Activated gamma-delta T cell (primary cell): ENCODE results near the gene DHX38.

ENCODE experiments used
- DNase-seq: peaks from one replicate; lab custom pipeline; 2025; lab: John Stamatoyannopoulos, UW

DHX38 gene

DNA sequence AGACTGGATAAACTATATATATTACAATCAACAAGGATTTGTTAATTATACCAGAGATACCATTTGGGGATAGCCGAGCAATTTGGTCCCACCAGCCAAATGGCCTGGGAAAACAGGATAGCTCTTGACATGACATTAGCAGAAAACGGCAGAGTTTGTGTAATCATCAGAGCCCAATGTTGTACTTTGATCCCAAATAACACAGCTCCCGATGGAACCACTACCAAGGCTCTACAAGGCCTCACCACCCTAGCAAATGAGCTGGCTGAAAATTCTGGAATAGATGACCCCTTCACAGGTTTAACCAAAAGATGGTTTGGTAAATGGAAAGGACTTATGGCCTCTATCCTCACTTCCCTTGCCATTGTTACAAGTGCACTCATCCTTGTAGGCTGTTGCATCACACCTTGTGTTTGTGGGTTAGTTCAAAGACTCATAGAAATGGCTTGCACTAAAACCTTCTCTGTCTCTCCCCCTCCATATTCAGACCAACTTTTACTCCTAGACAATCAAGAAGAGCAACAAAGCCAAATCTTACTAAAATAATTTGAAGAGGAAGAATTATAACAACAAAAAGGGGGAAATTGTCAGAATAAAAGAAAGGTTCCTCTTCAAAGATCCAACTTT lies 9.8 kb upstream of the DHX38 start:
- no peak for DNase-seq

DNA sequence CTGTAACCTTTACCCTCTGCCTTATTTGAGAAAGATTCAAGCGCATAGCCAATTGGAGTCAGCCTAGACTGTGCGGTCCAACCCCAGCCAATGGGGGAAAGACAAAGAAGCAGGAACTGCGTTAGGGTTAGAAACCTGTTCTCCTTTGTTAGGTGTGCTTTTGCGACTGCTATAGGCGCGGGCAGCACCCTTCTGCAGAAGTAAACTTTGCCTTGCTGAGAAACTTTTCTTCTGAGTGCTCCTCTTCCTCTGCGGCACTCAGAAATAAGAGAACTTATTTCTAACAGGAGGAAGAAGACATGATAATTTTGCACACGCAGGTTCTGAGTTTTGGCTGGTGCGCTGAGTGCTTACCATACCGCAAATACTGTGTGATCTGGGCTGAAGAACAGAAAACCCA lies 9.2 kb upstream of the DHX38 start:
- DNase-seq, result no peak

DNA sequence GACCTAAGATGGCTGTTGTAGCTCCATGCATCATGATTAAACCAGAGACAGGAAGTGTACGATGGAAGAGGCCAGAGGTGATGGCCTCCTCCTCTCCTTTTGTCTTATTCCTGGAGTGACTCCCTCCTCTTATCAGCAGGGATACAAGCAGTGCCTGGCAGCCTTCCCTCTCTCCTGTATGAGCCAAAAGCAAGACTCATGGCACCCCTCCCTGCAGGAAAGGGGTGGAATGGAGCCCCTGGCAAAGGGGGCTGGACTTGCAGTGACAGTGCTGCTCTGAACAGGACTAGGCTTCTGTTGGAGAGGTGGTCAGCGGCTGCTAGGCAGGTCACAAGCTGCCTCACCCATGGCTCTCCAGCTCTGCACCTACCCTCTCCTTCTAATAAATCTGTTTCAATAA lies 8.6 kb upstream of the DHX38 start:
- DNase-seq, result no peak

DNA sequence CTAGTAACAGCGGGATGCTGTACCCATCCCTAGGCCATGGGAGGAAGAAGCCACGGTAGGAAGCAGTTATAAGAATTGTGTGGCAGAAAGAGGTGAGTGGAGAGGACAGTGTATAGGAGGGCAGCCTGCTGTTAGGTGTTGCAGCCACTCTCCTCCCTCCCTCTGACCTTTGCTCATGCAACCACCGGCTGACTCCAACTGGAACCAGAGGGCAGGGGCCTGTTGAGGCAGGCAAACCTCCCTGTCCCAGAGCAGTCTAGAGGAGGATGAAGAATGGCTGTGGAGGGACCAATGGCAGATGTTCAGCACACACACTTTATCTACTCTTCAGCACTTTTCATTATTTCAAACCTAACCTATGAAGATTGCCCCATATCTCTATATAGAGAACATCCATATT lies 2.4 kb upstream of the DHX38 start:
- no peak for DNase-seq

DNA sequence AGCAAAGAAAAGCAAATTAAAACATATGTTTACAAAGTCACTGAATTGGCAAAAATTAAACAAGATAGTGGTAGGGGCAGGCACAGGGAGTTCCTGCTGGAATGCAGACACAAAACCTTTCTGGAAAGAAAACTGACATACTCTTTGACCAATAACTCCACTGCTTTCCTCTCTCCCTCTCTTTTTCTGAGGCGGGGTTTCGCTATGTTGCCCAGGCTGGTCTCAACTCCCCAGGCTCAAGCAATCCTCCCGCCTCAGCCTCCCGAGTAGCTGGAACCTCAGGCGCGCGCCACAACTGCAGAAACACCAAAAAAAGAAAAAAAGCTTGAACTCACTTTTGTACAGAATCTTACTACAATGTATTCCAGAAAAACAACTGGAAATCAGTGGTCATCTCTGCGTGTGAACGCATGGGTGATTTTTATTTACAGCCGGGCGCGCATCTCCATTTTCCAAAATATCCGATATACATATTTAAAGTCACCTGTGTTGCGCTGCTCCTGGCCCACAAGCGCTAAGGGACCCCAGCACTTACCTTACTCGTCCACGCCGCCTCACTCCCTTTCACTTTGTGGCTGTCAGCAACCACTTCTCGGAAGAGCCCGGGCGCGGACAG lies 707 bp upstream of the DHX38 start:
- DNase-seq, result no peak

DNA sequence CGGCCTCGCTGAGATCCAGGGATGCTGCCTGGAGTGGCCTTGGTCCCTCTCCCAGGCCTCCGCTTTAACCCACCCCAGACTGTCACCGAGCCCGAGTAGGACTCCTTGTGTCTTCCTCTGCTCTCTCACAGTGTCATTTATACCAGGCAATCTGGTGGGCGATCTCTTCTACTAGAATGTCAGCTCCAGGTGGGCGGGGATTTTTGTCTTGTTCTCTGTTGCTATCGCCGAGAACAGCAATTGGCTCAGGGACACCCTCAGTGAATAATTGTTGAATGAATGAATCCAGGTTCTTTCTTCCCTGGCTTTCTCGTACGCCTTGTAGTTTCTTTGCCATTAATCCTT lies 591 bp downstream of the DHX38 start:
- DNase-seq, result no peak

DNA sequence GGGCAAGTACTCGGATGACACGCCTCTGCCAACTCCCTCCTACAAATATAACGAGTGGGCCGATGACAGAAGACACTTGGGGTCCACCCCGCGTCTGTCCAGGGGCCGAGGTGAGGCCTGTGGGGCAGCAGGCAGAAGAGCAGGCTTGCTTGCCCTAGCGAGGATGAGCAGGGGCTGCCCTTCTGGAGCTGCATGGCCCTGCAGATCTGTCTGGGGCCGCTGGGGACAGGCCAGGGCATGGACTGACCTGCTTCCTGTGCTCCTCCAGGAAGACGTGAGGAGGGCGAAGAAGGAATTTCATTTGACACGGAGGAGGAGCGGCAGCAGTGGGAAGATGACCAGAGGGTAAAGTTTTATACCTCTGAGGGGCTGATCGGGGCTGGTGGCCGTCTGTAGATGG lies 5.3 kb downstream of the DHX38 start:
- DNase-seq, result no peak

DNA sequence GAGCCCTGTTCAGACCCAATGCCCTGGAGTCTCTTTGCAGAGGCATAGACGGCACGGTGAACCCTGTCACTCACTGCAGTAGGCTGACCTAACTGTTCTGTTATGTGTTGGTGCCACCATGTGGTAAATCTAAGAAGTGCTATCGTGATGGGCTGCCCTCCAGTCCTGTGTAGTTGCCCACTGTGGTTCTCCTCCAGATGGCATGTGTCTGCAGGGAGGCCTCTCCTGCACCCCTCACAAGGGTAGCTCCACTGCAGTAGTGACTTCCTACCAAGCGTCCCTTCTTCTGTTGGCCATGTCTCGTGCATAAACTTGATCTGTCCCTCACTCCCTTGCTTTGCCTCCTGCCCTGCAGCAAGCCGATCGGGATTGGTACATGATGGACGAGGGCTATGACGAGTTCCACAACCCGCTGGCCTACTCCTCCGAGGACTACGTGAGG lies 5.8 kb downstream of the DHX38 start:
- DNase-seq, result no peak

DNA sequence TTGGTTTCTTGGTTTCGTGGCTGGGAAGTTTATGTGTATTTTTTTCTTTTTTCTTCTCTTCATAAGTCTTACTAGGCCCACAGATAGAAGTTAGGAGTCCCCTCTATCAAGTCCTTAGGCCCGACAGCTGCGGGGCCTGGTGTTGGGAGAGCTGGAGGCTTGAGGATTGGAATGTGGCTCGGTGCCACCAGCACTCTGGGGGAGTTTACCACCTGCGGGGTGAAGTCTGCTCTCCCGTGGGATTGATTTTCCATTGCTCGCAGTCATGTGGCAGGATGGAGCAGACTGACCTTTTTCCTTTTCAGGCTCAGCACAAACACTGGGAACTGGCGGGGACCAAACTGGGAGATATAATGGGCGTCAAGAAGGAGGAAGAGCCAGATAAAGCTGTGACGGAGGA lies 7.5 kb downstream of the DHX38 start:
- no peak for DNase-seq

DNA sequence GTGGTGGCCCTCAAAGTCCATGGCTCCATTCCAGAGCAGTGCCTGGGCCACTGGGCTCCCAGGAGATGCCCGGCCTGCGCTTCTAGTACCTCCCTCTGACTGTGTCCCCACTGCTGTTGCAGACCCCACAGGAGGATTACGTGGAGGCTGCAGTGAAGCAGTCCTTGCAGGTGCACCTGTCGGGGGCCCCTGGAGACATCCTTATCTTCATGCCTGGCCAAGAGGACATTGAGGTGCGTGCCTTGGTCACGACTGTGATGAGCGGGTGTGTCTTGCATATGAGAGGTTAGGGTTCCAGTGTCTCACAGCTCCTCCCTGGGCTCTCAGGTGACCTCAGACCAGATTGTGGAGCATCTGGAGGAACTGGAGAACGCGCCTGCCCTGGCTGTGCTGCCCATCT lies 11.3 kb downstream of the DHX38 start:
- no peak for DNase-seq

DNA sequence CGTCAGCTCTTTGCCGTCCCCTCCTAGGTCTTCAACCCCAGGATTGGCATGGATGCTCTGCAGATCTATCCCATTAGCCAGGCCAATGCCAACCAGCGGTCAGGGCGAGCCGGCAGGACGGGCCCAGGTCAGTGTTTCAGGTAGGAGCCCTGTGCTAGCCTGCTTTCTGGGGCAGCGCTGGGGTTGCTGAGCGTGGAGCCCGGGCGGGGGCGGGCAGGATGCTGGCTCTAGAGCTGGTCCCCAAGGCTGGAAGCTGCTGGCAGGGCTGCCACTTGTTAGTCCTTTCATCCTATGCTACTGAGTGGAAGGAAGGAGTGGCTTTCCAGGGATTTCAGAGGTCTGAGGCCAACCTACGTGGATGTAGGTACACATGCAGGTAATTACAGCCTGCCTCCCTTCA lies 12.3 kb downstream of the DHX38 start:
- no peak for DNase-seq

DNA sequence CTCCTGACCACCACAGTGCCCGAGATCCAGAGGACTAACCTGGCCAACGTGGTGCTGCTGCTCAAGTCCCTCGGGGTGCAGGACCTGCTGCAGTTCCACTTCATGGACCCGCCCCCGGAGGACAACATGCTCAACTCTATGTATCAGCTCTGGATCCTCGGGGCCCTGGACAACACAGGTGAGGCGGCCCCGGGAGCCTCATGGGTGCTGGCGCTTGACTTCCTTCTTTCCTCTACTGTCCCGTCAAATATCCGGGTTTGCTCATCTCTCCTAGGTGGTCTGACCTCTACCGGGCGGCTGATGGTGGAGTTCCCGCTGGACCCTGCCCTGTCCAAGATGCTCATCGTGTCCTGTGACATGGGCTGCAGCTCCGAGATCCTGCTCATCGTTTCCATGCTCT lies 13.7 kb downstream of the DHX38 start:
- DNase-seq, result no peak

DNA sequence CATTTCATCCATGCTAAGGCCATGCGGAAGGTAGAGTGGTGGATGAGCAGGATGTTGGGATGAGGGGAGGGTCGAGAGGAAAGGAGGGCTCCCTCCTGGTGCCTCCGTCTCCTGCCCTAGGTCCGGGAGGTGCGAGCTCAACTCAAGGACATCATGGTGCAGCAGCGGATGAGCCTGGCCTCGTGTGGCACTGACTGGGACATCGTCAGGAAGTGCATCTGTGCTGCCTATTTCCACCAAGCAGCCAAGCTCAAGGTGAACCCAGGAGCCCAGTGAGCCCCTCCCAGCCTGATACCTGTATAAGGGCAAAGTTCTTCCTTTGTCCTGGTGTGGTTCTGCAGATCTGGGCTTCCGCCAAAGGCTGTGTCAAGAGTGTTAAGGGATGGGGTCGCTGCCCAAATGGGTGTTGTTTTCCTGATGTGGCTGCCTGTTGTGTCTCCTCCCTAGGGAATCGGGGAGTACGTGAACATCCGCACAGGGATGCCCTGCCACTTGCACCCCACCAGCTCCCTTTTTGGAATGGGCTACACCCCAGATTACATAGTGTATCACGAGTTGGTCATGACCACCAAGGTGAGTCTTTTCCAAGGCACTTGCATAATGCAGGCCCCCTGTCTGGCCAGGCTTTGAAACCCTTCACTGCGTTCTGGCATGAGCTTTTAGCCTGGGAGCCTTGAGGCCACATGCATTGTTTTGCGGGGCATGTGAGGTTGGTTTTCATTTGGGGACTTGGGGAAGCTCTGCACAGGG lies 14.9 kb downstream of the DHX38 start:
- no peak for DNase-seq

DNA sequence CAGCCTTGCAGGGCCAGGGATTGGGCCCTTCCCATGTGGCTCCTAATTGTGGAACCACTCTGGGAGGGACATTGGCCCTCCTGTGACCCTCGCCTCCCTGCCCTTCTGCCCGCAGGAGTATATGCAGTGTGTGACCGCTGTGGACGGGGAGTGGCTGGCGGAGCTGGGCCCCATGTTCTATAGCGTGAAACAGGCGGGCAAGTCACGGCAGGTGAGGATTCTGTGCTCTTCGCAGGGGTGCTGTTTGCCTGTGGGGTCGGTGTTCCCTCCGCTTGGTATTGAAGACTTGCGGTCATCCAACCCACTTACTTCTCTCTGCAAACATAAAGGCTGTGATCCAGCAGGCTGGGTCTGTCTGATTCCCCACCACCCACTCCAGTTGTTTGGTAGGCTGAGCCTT lies 15.7 kb downstream of the DHX38 start:
- DNase-seq, result no peak

DNA sequence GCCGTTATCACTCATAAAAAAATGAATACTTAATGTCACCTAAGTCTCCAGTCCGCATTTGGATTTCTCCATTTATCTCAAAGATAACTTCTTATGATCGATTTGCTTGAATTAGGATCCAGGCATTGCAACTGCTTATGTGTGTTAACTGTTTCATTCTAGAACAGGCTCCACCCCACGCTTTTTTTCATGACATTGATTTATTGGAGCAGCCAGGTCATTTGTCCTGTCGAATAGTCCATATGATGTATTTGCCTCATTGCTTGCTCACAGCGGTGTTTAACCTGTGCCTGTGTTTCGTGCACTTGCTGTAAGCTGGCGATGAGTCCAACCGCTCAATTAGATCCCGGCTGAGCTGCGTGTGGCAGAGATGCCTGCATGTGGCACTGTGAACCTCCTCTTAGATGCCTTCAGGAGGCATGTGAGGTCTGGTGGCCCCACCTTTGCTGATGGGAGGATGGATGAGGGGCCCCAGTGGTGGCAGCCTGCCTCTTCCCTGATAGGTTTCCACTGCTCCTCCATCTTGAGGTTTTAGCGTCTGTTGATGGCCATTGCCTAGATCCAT lies 16.4 kb downstream of the DHX38 start:
- no peak for DNase-seq

DNA sequence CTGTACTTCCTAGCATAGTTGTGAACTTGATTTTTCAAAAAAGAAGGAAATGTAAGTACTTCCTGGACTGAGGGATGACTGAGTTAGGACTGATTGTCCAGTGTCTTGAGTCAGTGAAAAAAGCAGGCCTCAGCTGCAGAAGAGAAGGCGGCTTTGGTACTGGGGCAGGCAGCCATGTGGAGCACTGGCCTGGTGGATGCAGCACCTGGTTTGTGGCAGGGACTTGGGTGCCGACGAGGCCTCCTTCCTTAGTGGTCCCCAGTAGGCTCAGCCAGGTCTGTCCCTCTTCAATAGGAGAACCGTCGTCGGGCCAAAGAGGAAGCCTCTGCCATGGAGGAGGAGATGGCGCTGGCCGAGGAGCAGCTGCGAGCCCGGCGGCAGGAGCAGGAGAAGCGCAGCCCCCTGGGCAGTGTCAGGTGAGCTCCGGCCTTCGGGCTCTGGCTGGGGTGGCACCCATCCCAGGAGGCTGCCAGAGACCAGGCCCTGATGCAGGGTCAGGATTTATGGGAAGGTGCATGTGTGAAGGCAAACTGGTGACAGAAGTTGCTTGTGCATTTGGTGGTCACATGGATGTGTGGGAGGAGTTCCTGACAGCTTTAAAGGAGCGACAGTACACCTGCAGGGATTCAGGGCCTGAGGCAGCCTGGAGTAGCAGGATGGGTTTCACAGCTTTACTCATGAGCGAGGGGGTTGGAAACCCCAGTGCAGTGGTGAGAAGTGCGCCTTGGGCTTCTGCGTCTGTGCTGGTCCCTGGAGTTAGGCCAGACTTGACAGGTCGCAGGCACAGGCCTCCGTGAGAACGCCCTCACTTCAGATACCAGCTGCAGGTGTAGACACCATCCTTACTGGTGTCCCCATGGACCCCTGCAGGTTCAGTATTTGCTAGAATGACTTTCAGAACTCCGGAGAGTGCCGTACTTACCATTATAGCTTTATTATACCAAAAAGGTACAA lies 17.3 kb downstream of the DHX38 start:
- DNase-seq, result no peak

DNA sequence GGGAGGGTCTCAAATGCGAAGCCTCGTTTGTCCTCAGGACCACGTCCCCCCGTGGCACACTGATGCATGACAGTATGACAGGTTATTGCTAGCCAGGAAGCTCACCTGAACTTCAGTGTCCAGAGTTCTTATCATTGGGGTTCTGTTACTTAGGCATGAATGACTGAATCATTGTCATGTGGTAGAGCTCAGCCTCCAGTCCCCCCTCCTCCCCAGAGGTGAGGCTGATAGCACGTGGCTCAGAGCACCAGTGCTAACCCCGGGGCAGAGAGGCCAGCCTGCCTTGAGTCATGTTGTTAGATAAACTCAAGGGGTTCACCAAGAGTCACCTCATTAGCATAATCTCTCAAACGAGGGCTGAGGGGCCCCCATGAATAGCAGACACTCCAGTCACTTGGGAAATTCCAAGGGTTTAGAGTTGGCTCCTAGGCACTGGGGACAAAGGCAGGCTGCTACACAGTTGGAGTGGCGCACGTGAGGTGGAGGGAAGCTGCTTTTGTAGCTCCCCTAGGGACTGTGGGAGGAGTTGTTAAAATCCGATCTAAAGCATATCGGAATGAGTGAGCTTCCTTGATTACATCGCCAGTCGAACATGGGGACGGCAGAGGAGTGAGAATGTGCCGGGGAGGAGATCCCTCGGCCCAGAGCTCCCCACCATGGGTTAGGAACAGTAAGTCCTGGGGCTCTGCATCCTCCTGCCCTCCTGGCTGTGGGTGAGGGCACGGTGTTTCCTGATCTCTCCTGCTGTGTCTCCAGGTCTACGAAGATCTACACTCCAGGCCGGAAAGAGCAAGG lies 18.2 kb downstream of the DHX38 start:
- no peak for DNase-seq

DNA sequence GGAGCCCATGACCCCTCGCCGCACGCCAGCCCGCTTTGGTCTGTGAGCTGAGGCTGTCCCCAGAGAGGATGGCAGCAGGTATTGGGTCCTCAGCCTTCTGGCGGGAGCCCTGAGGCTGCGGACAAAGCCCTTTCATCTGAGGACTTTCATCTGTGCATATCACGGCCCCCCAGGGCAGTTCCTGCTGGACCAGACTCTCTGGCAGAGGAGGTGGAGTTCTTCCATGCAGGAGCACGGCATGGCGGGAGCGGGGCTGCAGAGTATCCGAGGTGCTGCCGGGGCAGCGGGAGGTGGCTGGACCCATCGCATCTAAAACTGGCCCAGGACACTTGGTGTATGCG lies 18.8 kb downstream of the DHX38 start:
- no peak for DNase-seq

DNA sequence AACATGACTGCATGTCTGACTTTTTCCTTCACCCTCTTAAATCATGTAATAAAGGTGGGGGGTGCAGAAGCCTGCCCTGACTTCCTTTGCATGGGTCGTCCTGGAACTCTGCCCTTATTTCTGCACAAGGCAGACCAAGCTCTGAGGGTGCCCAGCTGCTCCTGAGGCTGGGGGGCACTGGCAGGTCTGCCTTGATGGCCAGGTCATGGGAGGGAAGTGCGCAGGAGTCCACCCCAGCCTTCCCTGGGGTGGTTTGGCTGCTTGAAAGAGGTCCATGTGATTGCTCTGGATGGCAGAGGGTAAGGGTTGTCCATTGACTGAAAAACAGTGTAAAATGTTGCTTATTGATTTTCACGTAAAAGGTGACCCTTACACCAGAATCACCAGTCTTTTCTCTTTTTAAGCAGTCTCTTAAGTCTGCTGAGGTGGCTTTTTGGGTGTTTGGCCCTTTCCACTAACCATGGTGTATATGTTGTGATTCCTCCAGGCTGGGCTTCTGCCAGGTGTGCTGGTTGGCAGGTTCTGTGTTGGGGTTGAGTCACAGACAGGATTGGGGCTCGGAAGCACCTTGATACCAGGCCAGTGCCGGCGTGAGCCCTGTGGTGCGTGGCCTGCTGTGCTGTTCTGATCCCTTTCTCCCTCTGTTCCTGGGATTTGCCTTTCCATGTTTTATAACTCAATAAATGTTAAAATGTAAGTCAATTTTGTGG lies 19.4 kb downstream of the DHX38 start:
- no peak for DNase-seq

DNA sequence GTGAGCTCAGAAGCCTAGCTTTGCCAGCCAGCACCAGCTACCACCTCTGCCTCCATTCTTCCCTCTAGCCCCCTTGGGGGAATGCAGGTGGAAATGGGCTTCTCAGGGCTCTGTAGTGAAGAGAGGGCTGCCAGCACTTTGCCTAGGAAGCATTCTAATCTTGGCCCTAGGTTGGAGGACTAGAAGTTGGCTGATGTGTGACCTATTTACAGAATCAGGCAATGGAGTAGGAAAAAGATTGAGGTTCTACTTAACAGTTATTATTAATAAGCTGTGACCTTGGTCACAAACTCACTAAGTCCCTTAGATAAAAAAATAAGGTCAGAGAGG lies 19.9 kb downstream of the DHX38 start:
- DNase-seq, result no peak

DNA sequence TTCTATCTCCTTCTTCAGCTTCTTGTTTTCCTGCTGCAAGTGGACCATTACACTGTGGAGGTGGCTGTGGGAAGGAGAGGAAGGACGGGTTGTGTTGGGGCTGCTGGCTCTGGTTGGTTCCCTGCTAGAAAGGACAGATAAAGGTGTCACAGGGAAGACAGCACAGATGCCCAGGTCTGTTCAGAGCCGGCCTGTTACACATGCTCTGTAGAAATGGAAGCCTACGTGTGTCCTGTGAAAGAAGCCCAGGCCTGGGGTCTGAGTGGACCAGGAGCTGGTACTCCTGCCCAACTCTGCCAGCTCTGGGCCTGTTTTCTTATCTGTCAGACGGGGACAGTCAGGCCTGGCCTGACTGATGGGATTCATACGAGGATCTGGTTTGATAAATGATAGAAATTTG lies 26.4 kb downstream of the DHX38 start:
- DNase-seq, result no peak
